Measurements from ENCODE around the gene LPIN1.

- TF ChIP-seq CTCF (IDR thresholded peaks at IDR 0.05; ENCODE audit: low read depth, low read length) = no peak
- no peak for TF ChIP-seq EZH2phosphoT487 (IDR thresholded peaks at IDR 0.05; ENCODE audit: low read depth)
These were observed 33.6 kb upstream of the LPIN1 start for GRCh38 chr2:11712866-11713265.

Data from OCI-LY3 (cell line).